Measurements from ENCODE around the gene SEMA5A.

SEMA5A gene

DNA sequence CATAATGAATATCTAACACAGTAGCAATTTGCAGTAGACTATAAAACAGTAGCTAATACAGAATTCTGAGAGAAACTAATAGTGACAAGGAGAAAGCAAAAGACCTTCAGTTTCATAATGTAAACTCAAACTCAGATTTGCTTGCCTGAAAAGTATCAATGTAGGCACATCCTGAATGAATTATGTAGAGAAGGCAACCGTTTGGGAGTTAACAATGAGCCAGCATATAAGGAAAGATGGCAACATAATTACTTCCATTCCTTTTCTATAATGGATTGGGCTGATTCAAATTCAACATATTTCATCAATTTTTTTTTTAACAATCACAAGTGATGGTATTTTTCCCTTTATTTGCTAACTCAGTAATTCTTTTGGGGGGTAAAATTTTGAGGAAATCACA is 261.6 kb downstream of the SEMA5A start:
- TF ChIP-seq SIN3A (IDR thresholded peaks at IDR 0.05; ENCODE audit: borderline replicate concordance, insufficient read depth, low read length) (no peak), POLR2AphosphoS5 (IDR thresholded peaks at IDR 0.05; ENCODE audit: low read depth, low read length) (no peak), FOXP2 (optimal IDR thresholded peaks at IDR 0.05; ENCODE audit: borderline replicate concordance, extremely low read depth, extremely low read length, insufficient read depth) (no peak), TAF1 (IDR thresholded peaks at IDR 0.05; ENCODE audit: borderline replicate concordance, insufficient read depth, low read length) (no peak)
- TF ChIP-seq, protein P1, sequence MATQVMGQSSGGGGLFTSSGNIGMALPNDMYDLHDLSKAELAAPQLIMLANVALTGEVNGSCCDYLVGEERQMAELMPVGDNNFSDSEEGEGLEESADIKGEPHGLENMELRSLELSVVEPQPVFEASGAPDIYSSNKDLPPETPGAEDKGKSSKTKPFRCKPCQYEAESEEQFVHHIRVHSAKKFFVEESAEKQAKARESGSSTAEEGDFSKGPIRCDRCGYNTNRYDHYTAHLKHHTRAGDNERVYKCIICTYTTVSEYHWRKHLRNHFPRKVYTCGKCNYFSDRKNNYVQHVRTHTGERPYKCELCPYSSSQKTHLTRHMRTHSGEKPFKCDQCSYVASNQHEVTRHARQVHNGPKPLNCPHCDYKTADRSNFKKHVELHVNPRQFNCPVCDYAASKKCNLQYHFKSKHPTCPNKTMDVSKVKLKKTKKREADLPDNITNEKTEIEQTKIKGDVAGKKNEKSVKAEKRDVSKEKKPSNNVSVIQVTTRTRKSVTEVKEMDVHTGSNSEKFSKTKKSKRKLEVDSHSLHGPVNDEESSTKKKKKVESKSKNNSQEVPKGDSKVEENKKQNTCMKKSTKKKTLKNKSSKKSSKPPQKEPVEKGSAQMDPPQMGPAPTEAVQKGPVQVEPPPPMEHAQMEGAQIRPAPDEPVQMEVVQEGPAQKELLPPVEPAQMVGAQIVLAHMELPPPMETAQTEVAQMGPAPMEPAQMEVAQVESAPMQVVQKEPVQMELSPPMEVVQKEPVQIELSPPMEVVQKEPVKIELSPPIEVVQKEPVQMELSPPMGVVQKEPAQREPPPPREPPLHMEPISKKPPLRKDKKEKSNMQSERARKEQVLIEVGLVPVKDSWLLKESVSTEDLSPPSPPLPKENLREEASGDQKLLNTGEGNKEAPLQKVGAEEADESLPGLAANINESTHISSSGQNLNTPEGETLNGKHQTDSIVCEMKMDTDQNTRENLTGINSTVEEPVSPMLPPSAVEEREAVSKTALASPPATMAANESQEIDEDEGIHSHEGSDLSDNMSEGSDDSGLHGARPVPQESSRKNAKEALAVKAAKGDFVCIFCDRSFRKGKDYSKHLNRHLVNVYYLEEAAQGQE (IDR thresholded peaks at IDR 0.05; ENCODE audit: insufficient read depth in 1 of 2, low read depth in 2 of 2, low read length in 2 of 2) = no peak

GRCh38 chr5:9283473-9283872 is 262.4 kb downstream of the SEMA5A start:
- TF ChIP-seq FOXP2 (optimal IDR thresholded peaks at IDR 0.05; ENCODE audit: borderline replicate concordance, extremely low read depth, extremely low read length, insufficient read depth) = no peak
- no peak for TF ChIP-seq TAF1 (IDR thresholded peaks at IDR 0.05; ENCODE audit: borderline replicate concordance, insufficient read depth, low read length)
- TF ChIP-seq SIN3A (IDR thresholded peaks at IDR 0.05; ENCODE audit: borderline replicate concordance, insufficient read depth, low read length) = no peak
- TF ChIP-seq, protein P1 (IDR thresholded peaks at IDR 0.05; ENCODE audit: insufficient read depth in 1 of 2, low read depth in 2 of 2, low read length in 2 of 2) = no peak
- no peak for TF ChIP-seq POLR2AphosphoS5 (IDR thresholded peaks at IDR 0.05; ENCODE audit: low read depth, low read length)

- TF ChIP-seq SIN3A (IDR thresholded peaks at IDR 0.05; ENCODE audit: borderline replicate concordance, insufficient read depth, low read length) (no peak), FOXP2 (optimal IDR thresholded peaks at IDR 0.05; ENCODE audit: borderline replicate concordance, extremely low read depth, extremely low read length, insufficient read depth) (no peak), POLR2AphosphoS5 (IDR thresholded peaks at IDR 0.05; ENCODE audit: low read depth, low read length) (no peak), TAF1 (IDR thresholded peaks at IDR 0.05; ENCODE audit: borderline replicate concordance, insufficient read depth, low read length) (no peak)
- TF ChIP-seq, protein P1 (IDR thresholded peaks at IDR 0.05; ENCODE audit: insufficient read depth in 1 of 2, low read depth in 2 of 2, low read length in 2 of 2) = no peak
Observed at GRCh38 chr5:9283021-9283420, 262.9 kb downstream of the SEMA5A start.

DNA sequence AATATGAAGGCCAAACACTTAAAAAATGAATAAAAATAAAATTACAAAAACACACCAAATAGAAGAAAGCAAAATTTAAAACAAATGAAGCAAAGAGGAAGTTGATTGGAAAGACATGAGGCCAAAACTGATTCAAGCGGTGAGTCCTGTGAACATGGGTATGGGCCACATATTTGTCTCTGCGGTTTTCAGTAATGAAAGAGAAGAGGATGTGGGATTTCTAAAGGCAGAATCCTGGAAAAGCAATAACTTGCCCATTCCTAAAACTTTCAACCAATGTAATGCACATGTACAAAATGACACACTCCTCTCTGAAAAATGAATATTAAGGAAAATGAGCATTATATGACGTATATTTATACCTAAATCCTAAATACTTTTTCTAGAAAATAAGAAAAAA is 263.7 kb downstream of the SEMA5A start:
- TF ChIP-seq TAF1 (IDR thresholded peaks at IDR 0.05; ENCODE audit: borderline replicate concordance, insufficient read depth, low read length) (no peak), SIN3A (IDR thresholded peaks at IDR 0.05; ENCODE audit: borderline replicate concordance, insufficient read depth, low read length) (no peak), POLR2AphosphoS5 (IDR thresholded peaks at IDR 0.05; ENCODE audit: low read depth, low read length) (no peak), FOXP2 (optimal IDR thresholded peaks at IDR 0.05; ENCODE audit: borderline replicate concordance, extremely low read depth, extremely low read length, insufficient read depth) (no peak)
- TF ChIP-seq, protein P1 (IDR thresholded peaks at IDR 0.05; ENCODE audit: insufficient read depth in 1 of 2, low read depth in 2 of 2, low read length in 2 of 2) = no peak

DNA sequence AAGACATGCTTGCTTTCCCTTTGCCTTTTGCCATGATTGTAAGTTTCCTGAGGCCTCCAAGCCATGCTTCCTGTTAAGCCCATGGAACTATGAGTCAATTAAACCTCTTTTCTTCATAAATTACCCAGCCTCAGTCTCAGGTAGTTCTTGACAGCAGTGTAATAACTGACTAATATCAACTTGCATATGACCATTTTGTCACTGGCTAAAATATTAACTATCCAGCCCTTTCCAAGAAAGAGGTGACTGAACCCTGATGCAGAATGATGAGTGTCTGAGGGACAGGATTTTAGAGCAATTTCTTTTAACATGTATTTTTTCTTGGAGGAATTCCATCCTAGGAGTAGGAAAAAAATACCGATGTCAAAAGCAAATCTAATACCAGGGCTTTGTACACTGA is 266.1 kb downstream of the SEMA5A start:
- TF ChIP-seq POLR2AphosphoS5 (IDR thresholded peaks at IDR 0.05; ENCODE audit: low read depth, low read length) (no peak), TAF1 (IDR thresholded peaks at IDR 0.05; ENCODE audit: borderline replicate concordance, insufficient read depth, low read length) (no peak), FOXP2 (optimal IDR thresholded peaks at IDR 0.05; ENCODE audit: borderline replicate concordance, extremely low read depth, extremely low read length, insufficient read depth) (no peak), SIN3A (IDR thresholded peaks at IDR 0.05; ENCODE audit: borderline replicate concordance, insufficient read depth, low read length) (no peak)
- TF ChIP-seq, protein P1 (IDR thresholded peaks at IDR 0.05; ENCODE audit: insufficient read depth in 1 of 2, low read depth in 2 of 2, low read length in 2 of 2) = no peak
